Measurements from ENCODE around the gene ERVK3-1. TPM values are rescaled to one million over a fixed set of nuclear protein-coding genes. Genes with fewer than 3 reads are reported as not detected.

ERVK3-1 gene
- total and polyA plus RNA-seq, 2 of the 8 experiments (the other 6 are each of a cell fraction or from before 2014, with no cell fraction given) = 29.9 to 31.5 TPM

DNA sequence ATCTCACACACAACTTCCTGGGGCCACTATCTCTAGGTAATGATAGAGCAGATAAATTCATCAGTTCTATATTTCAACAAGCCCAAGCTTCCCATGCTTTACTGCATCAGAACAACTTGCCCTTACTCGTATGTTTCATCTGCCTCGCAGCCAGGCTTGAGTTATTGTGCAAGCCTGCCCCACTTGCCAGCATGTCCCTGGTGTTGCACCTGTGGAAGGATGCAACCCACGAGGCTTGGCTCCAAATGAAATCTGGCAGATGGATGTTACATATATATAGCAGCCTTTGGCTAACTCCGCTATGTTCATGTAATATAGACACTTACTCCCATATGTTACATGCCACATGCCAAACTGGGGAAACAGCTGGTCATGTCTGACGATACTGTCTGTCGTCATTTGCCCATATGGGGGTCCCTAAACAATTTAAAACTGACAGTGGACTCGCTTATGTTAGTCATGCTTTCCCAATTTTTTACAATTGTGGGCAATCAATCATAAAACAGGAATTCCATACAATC lies 6.2 kb downstream of the ERVK3-1 start:
- H3K4me1 ChIP-seq (replicated peaks in 1 of 4; ENCODE audit: control insufficient read depth in 3 of 4, insufficient read depth in 4 of 4, low read length in 3 of 4) = no peaks in the 10 kb centered on the region; a peak in 1 of 7 replicates
- no peak overlapping the region for H3K4ac ChIP-seq (replicated peaks; ENCODE audit: insufficient read length, low read depth, low read length)
- H3K14ac ChIP-seq (ENCODE audit: insufficient read length) = no peak overlapping the region
- DNase-seq (ENCODE audit: low read depth in 1 of 2, low spot score in 2 of 2) = no peak
- H2AFZ ChIP-seq (ENCODE audit: low read length) = no peak overlapping the region
- H3K9me3 ChIP-seq (ENCODE audit: insufficient read depth in 2 of 2, low read depth in 1 of 2, low read length in 1 of 2) = no peaks in the 10 kb centered on the region
- FAIRE-seq = no peak
- peaks cover 0 to 6% of the 10 kb centered on the region in 2 experiments for H4K20me1 ChIP-seq (replicated peaks in 1 of 2; ENCODE audit: control insufficient read depth in 1 of 2, insufficient read depth in 2 of 2, low read length in 2 of 2)
- H3K18ac ChIP-seq (ENCODE audit: extremely low read depth, low read length) = no peak overlapping the region
- no peak overlapping the region for H2BK15ac ChIP-seq (ENCODE audit: low read length)
- no peak overlapping the region for H3K56ac ChIP-seq (replicated peaks; ENCODE audit: insufficient read length, low read depth, low read length)
- H2BK20ac ChIP-seq (ENCODE audit: low read length) = no peak overlapping the region
- ChIA-PET POLR2A (ENCODE audit: partially characterized antibody) (interaction anchor here (0.8 to 1.8 kb wide), 4 partner anchors 8 to 202 kb away, joined by 3 to 9 read pairs (median 4); partner anchors contain the start of gene ZNF544), CTCF (ENCODE audit: partially characterized antibody) (interaction anchor here (1.0 to 2.3 kb wide), 7 partner anchors 11 to 106 kb away, joined by 3 to 9 read pairs (median 4); partner anchors contain the start of gene ZNF544)
- H2BK120ac ChIP-seq (replicated peaks; ENCODE audit: low read depth, low read length) = no peak overlapping the region
- no peaks in the 10 kb centered on the region for H3K23me2 ChIP-seq (ENCODE audit: low read depth, low read length)
- H3K9ac ChIP-seq (replicated peaks in 1 of 4; ENCODE audit: extremely low read depth in 1 of 4, low read depth in 3 of 4, low read length in 3 of 4) = no peak overlapping the region
- H3K4me2 ChIP-seq (ENCODE audit: insufficient read depth in 1 of 2, low read depth in 2 of 2, low read length in 2 of 2) = no peak overlapping the region
- H3K23ac ChIP-seq (ENCODE audit: insufficient read length) = no peak overlapping the region
- peaks cover 0 to under 1% of the 10 kb centered on the region in 2 experiments; a peak in 1 of 4 replicates for H3K79me2 ChIP-seq (ENCODE audit: control insufficient read depth in 1 of 2, insufficient read depth in 2 of 2, low read length in 2 of 2)
- H4K91ac ChIP-seq (replicated peaks; ENCODE audit: insufficient read length, low read length) = no peak overlapping the region
- no peak overlapping the region for H4K5ac ChIP-seq (ENCODE audit: insufficient read length, low read depth, low read length)
- H3K27me3 ChIP-seq (replicated peaks in 1 of 4; ENCODE audit: control insufficient read depth in 3 of 4, extremely low read depth in 1 of 4, insufficient read depth in 3 of 4, low read length in 3 of 4) = no peaks in the 10 kb centered on the region
- H3K79me1 ChIP-seq (ENCODE audit: low read depth, low read length) = no peaks in the 10 kb centered on the region
- H2BK5ac ChIP-seq (ENCODE audit: low read depth, low read length) = no peak overlapping the region
- no peak overlapping the region for H2AK5ac ChIP-seq (ENCODE audit: low read depth, low read length)
- no peak overlapping the region for H3K4me3 ChIP-seq (ENCODE audit: extremely low read depth in 1 of 4, insufficient read depth in 2 of 4, low read depth in 3 of 4, low read length in 4 of 4)
- H3K36me3 ChIP-seq (ENCODE audit: control insufficient read depth in 2 of 4, insufficient read depth in 4 of 4, low read length in 3 of 4) = peaks cover 9 to 48% (median 36%) of the 10 kb centered on the region in 4 experiments
- H2BK12ac ChIP-seq (ENCODE audit: low read depth, low read length) = no peak overlapping the region
- 95% methylated on average over 7 of the region's 7 CpGs; no CpG with 5 or more reads in 1 of the 2 experiments for WGBS, 2 experiments (ENCODE audit: extremely low coverage in 1 of 2, insufficient coverage in 1 of 2, insufficient read length in 1 of 2, insufficient replicate concordance in 2 of 2, low coverage in 1 of 2, low lambda C conversion rate in 2 of 2, missing lambda C conversion rate in 1 of 2)
- no peak overlapping the region for H4K8ac ChIP-seq (ENCODE audit: extremely low read depth, insufficient read depth, low read length)
- H3K27ac ChIP-seq (ENCODE audit: low read depth, low read length) = no peak overlapping the region
- TF ChIP-seq NRF1 (IDR thresholded peaks at IDR 0.05; ENCODE audit: low read depth, low read length) = no peak
- TF ChIP-seq CHD1 (IDR thresholded peaks at IDR 0.05; ENCODE audit: low read depth, low read length) = no peak
- no peak for TF ChIP-seq CREB1 (IDR thresholded peaks at IDR 0.05)
- TF ChIP-seq KDM1A (IDR thresholded peaks at IDR 0.05; ENCODE audit: borderline replicate concordance, low read length) = no peak
- TF ChIP-seq YY1 (IDR thresholded peaks at IDR 0.05; ENCODE audit: low read depth, low read length) = no peak
- no peak for TF ChIP-seq SP1 (IDR thresholded peaks at IDR 0.05; ENCODE audit: low read depth, low read length)
